Measurements from ENCODE around the gene TTC28.

- TF ChIP-seq, protein P1, sequence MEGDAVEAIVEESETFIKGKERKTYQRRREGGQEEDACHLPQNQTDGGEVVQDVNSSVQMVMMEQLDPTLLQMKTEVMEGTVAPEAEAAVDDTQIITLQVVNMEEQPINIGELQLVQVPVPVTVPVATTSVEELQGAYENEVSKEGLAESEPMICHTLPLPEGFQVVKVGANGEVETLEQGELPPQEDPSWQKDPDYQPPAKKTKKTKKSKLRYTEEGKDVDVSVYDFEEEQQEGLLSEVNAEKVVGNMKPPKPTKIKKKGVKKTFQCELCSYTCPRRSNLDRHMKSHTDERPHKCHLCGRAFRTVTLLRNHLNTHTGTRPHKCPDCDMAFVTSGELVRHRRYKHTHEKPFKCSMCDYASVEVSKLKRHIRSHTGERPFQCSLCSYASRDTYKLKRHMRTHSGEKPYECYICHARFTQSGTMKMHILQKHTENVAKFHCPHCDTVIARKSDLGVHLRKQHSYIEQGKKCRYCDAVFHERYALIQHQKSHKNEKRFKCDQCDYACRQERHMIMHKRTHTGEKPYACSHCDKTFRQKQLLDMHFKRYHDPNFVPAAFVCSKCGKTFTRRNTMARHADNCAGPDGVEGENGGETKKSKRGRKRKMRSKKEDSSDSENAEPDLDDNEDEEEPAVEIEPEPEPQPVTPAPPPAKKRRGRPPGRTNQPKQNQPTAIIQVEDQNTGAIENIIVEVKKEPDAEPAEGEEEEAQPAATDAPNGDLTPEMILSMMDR (IDR thresholded peaks at IDR 0.05), result no peak
- no peak for TF ChIP-seq POLR2A (IDR thresholded peaks at IDR 0.05)
Measured at GRCh38 chr22:28711820-28712777, 32.5 kb upstream of the TTC28 start.

All from lower leg skin (tissue), 3 donors.